HEK293 (cell line): ENCODE results near the gene SRMS.
A peak's percentile ranks its signal among the peaks of the same experiment; 100 is the strongest.

ENCODE experiments used
- KLF1 ChIP-seq: fragments of 450-650 bp; formaldehyde crosslinking; IDR thresholded peaks from 2 replicates; pipeline ENCODE4 v1.5.1; 2016; ENCODE audit warnings: missing biosample characterization, missing genetic modification characterization
- KLF9 ChIP-seq: fragments of 450-650 bp; formaldehyde crosslinking; IDR thresholded peaks from 2 replicates; pipeline ENCODE4 v1.5.1; 2016; ENCODE audit warnings: missing biosample characterization, missing genetic modification characterization, low read depth
- MEIS1 ChIP-seq: sonication (generic); formaldehyde crosslinking; IDR thresholded peaks from 2 replicates; pipeline ENCODE4 v1.8.1; 2022; ENCODE audit warnings: missing genetic modification reagents, mild to moderate bottlenecking, borderline replicate concordance
- ZFP69B ChIP-seq: fragments of 450-650 bp; formaldehyde crosslinking; IDR thresholded peaks from 2 replicates; pipeline ENCODE4 v1.5.1; 2016; ENCODE audit warnings: missing biosample characterization, missing genetic modification characterization
- ZNF133 ChIP-seq: fragments of 450-650 bp; formaldehyde crosslinking; IDR thresholded peaks from 2 replicates; pipeline ENCODE4 v1.5.1; 2016; ENCODE audit warnings: missing biosample characterization, missing genetic modification characterization
- ZNF416 ChIP-seq: fragments of 450-650 bp; formaldehyde crosslinking; IDR thresholded peaks from 2 replicates; pipeline ENCODE4 v1.5.1; 2016; ENCODE audit warnings: missing biosample characterization, missing genetic modification characterization
- ZNF585B ChIP-seq: fragments of 450-650 bp; formaldehyde crosslinking; IDR thresholded peaks from 2 replicates; pipeline ENCODE4 v1.5.1; 2016; ENCODE audit warnings: missing biosample characterization, missing genetic modification characterization
- ZNF785 ChIP-seq: fragments of 450-650 bp; formaldehyde crosslinking; IDR thresholded peaks from 2 replicates; pipeline ENCODE4 v1.5.1; 2016; ENCODE audit warnings: missing biosample characterization, missing genetic modification characterization
- ZNF792 ChIP-seq: fragments of 450-650 bp; formaldehyde crosslinking; IDR thresholded peaks from 2 replicates; pipeline ENCODE4 v1.5.1; 2016; ENCODE audit warnings: missing biosample characterization, missing genetic modification characterization
- TF ChIP-seq, protein P1 (sequence below): fragments of 450-650 bp; formaldehyde crosslinking; conservative IDR thresholded peaks from 2 replicates; pipeline ENCODE4 v1.5.1; 2016; ENCODE audit warnings: low read depth, missing biosample characterization, missing genetic modification characterization
- TF ChIP-seq, protein P2 (sequence below): fragments of 450-650 bp; formaldehyde crosslinking; IDR thresholded peaks from 2 replicates; pipeline ENCODE4 v1.5.1; 2016; ENCODE audit warnings: missing biosample characterization, missing genetic modification characterization
- TF ChIP-seq, protein P3 (sequence below): fragments of 450-650 bp; formaldehyde crosslinking; IDR thresholded peaks from 2 replicates; pipeline ENCODE4 v1.5.1; 2017; ENCODE audit warnings: missing biosample characterization, missing genetic modification characterization
- TF ChIP-seq, protein P4 (sequence below): fragments of 450-650 bp; formaldehyde crosslinking; IDR thresholded peaks from 2 replicates; pipeline ENCODE4 v1.5.1; 2016; ENCODE audit warnings: missing biosample characterization, missing genetic modification characterization, borderline replicate concordance

The SRMS gene

DNA sequence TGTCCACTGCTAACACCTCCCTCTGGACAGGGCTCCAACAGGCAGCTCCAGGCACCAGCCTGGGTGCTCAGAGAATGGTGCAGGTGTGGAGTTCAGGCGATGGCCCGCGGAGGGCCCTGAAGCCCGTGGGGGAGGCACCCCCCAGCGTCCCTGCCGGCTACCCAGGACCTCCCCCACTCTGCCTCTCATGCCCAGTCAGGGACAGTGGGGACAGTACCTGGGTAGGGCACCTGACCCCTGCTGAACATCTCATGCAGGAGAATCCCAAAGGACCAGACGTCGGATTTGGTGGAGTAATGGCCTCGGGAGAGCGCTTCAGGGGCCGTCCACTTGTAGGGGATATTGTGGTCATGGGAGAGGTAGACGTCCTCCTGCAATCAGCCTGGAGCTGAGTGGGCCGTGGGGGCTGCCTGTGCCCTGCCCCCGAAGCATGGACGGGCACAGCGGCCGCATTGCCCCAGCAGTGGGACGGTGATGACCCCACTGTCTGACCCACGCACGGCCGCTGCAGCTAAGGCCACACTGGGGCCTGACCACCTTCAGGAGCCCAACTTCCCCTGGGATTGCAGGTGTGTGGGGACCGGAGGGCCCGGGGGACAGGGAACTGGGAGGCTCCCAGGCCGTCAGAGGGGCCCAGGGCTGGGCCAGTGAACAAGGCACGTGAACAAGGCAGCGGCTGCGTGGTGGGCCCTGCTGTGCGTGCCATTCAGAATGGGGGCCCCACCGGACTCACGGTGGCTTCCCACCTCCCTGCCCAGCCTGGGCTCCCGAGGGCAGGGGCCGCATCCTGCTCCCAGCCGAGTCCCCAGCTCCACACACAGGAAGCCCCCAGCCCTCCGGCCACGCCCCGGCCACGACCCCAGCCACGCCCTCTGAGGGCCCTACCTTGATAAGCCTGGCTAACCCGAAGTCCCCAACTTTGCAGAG is 17.4 kb downstream of the SRMS start (continued):
- TF ChIP-seq, protein P1, sequence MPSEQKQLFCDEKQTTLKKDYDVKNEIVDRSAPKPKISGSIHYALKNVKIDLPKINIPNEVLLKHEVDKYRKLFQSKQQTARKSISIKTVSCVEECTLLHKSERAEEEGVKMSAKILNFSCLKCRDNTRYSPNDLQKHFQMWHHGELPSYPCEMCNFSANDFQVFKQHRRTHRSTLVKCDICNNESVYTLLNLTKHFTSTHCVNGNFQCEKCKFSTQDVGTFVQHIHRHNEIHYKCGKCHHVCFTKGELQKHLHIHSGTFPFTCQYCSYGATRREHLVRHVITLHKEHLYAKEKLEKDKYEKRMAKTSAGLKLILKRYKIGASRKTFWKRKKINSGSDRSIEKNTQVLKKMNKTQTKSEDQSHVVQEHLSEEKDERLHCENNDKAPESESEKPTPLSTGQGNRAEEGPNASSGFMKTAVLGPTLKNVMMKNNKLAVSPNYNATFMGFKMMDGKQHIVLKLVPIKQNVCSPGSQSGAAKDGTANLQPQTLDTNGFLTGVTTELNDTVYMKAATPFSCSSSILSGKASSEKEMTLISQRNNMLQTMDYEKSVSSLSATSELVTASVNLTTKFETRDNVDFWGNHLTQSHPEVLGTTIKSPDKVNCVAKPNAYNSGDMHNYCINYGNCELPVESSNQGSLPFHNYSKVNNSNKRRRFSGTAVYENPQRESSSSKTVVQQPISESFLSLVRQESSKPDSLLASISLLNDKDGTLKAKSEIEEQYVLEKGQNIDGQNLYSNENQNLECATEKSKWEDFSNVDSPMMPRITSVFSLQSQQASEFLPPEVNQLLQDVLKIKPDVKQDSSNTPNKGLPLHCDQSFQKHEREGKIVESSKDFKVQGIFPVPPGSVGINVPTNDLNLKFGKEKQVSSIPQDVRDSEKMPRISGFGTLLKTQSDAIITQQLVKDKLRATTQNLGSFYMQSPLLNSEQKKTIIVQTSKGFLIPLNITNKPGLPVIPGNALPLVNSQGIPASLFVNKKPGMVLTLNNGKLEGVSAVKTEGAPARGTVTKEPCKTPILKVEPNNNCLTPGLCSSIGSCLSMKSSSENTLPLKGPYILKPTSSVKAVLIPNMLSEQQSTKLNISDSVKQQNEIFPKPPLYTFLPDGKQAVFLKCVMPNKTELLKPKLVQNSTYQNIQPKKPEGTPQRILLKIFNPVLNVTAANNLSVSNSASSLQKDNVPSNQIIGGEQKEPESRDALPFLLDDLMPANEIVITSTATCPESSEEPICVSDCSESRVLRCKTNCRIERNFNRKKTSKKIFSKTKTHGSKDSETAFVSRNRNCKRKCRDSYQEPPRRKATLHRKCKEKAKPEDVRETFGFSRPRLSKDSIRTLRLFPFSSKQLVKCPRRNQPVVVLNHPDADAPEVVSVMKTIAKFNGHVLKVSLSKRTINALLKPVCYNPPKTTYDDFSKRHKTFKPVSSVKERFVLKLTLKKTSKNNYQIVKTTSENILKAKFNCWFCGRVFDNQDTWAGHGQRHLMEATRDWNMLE (tag by site-specific recombination) = no peak
- TF ChIP-seq ZNF133 (tag by site-specific recombination) (no peak), ZNF792 (tag by site-specific recombination) (no peak), ZNF416 (no peak), ZNF585B (tag by site-specific recombination) (no peak), KLF1 (tag by site-specific recombination) (peak; percentile 62), ZFP69B (tag by site-specific recombination) (0 out of 2 replicates have a peak, but pooled peaks have one; percentile 49), ZNF785 (tag by site-specific recombination) (no peak), KLF9 (tag by site-specific recombination) (0 out of 2 replicates have a peak, but pooled peaks have one; percentile 16), MEIS1 (CRISPR knock-in tag) (no peak)
- TF ChIP-seq, protein P2, sequence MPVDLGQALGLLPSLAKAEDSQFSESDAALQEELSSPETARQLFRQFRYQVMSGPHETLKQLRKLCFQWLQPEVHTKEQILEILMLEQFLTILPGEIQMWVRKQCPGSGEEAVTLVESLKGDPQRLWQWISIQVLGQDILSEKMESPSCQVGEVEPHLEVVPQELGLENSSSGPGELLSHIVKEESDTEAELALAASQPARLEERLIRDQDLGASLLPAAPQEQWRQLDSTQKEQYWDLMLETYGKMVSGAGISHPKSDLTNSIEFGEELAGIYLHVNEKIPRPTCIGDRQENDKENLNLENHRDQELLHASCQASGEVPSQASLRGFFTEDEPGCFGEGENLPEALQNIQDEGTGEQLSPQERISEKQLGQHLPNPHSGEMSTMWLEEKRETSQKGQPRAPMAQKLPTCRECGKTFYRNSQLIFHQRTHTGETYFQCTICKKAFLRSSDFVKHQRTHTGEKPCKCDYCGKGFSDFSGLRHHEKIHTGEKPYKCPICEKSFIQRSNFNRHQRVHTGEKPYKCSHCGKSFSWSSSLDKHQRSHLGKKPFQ (tag by site-specific recombination) = no peak
- TF ChIP-seq, protein P3, sequence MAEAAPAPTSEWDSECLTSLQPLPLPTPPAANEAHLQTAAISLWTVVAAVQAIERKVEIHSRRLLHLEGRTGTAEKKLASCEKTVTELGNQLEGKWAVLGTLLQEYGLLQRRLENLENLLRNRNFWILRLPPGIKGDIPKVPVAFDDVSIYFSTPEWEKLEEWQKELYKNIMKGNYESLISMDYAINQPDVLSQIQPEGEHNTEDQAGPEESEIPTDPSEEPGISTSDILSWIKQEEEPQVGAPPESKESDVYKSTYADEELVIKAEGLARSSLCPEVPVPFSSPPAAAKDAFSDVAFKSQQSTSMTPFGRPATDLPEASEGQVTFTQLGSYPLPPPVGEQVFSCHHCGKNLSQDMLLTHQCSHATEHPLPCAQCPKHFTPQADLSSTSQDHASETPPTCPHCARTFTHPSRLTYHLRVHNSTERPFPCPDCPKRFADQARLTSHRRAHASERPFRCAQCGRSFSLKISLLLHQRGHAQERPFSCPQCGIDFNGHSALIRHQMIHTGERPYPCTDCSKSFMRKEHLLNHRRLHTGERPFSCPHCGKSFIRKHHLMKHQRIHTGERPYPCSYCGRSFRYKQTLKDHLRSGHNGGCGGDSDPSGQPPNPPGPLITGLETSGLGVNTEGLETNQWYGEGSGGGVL (tag by site-specific recombination) = no peak
- TF ChIP-seq, protein P4, sequence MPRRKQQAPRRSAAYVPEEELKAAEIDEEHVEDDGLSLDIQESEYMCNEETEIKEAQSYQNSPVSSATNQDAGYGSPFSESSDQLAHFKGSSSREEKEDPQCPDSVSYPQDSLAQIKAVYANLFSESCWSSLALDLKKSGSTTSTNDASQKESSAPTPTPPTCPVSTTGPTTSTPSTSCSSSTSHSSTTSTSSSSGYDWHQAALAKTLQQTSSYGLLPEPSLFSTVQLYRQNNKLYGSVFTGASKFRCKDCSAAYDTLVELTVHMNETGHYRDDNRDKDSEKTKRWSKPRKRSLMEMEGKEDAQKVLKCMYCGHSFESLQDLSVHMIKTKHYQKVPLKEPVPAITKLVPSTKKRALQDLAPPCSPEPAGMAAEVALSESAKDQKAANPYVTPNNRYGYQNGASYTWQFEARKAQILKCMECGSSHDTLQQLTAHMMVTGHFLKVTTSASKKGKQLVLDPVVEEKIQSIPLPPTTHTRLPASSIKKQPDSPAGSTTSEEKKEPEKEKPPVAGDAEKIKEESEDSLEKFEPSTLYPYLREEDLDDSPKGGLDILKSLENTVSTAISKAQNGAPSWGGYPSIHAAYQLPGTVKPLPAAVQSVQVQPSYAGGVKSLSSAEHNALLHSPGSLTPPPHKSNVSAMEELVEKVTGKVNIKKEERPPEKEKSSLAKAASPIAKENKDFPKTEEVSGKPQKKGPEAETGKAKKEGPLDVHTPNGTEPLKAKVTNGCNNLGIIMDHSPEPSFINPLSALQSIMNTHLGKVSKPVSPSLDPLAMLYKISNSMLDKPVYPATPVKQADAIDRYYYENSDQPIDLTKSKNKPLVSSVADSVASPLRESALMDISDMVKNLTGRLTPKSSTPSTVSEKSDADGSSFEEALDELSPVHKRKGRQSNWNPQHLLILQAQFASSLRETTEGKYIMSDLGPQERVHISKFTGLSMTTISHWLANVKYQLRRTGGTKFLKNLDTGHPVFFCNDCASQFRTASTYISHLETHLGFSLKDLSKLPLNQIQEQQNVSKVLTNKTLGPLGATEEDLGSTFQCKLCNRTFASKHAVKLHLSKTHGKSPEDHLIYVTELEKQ (tag by site-specific recombination) = no peak
